Breast epithelium (tissue), 4 donors: ENCODE measurements around the gene KRTAP13-2. TPM values are rescaled to one million over a fixed set of nuclear protein-coding genes. Genes with fewer than 3 reads are reported as not detected.

Experiments used
- DNase-seq, 2 donors: peaks; one replicate each; pipeline ENCODE4 v3.0.0-alpha.2; 2019; ENCODE audit warnings: low spot score in 2 of 2
- H3K27ac ChIP-seq, 2 donors: fragments of 200-600 bp; sonication (generic) in 1 of 2; one replicate each; pipeline ENCODE4 v1.5.1; 2016 to 2019; ENCODE audit warnings: mild to moderate bottlenecking in 1 of 2
- H3K27me3 ChIP-seq, 2 donors: fragments of 200-600 bp; sonication (generic) in 1 of 2; one replicate each; pipeline versions ENCODE4 v1.5.1 to v1.6.0; 2017 to 2019; ENCODE audit warnings: control low read depth in 1 of 2, mild to moderate bottlenecking in 1 of 2
- H3K36me3 ChIP-seq: fragments of 200-600 bp; one replicate; pipeline ENCODE4 v1.5.1; 2019
- H3K4me1 ChIP-seq, 2 donors: fragments of 200-600 bp; sonication (generic); one replicate each; pipeline ENCODE4 v1.5.1; 2016 to 2019; ENCODE audit warnings: control low read depth in 1 of 2
- H3K4me3 ChIP-seq, 3 donors: fragments of 200-600 bp; sonication (generic); 1 replicate in 2 of 3; 2 replicates in 1 of 3; pipeline ENCODE4 v1.5.1; 2016 to 2019; ENCODE audit warnings: mild to moderate bottlenecking in 3 of 3, moderate library complexity in 2 of 3
- H3K9me3 ChIP-seq, 2 donors: fragments of 200-600 bp; sonication (generic) in 1 of 2; one replicate each; pipeline ENCODE4 v1.5.1; 2016 to 2019; ENCODE audit warnings: control low read depth in 1 of 2
- CTCF ChIP-seq, 3 donors: fragments of 450-650 bp; IDR thresholded peaks; one replicate each; pipeline ENCODE4 v1.5.1; 2016 to 2017; ENCODE audit warnings: antibody characterized with exemption in 3 of 3, mild to moderate bottlenecking in 3 of 3, moderate library complexity in 3 of 3
- POLR2A ChIP-seq: fragments of 450-650 bp; IDR thresholded peaks from one replicate; pipeline ENCODE4 v1.6.1; 2016; ENCODE audit warnings: antibody characterized with exemption, mild to moderate bottlenecking, moderate library complexity
- POLR2AphosphoS5 ChIP-seq, 3 donors: sonication (generic); formaldehyde crosslinking; IDR thresholded peaks; one replicate each; pipeline ENCODE4 v1.6.1; 2017; ENCODE audit warnings: antibody characterized with exemption in 3 of 3
- intact Hi-C: fragments of 100-400 bp; cut with DNase I; formaldehyde crosslinking; loops from one replicate; pipeline ENCODE4 v1.15.1; 2023; ENCODE audit warnings: low total_unique reads
- total RNA-seq, 3 donors: library from RNA; depleted of rRNA; stranded (reverse); fragments of >200 nt; gene quantifications; one replicate each; pipeline ENCODE4 v1.1.0, GENCODE V29; 2016

KRTAP13-2 gene
- total RNA-seq, 3 donors from 2014 or later: not detected

- TF ChIP-seq CTCF (IDR thresholded peaks at IDR 0.05) (no peak), POLR2A (no peak), POLR2AphosphoS5 (IDR thresholded peaks at IDR 0.05) (no peak)
- no peak for DNase-seq
- Histone ChIP-seq H3K27me3 (no peaks in the 10 kb centered on the region), H3K27ac (no peak overlapping the region), H3K4me3 (no peak overlapping the region), H3K4me1 (no peaks in the 10 kb centered on the region), H3K36me3 (no peaks in the 10 kb centered on the region), H3K9me3 (no peaks in the 10 kb centered on the region)
- intact Hi-C loops: no loop called here
These were observed 34.3 kb downstream of the KRTAP13-2 start for GRCh38 chr21:30337772-30338171.

- Histone ChIP-seq H3K27ac (no peak within 1 kb of the TSS), H3K36me3 (no peaks in the 10 kb centered on the region), H3K9me3 (no peaks in the 10 kb centered on the region), H3K4me1 (no peaks in the 10 kb centered on the region), H3K27me3 (no peaks in the 10 kb centered on the region), H3K4me3 (no peak within 1 kb of the TSS)
- intact Hi-C loops: no loop called here
- DNase-seq: no peak
- no peak for TF ChIP-seq POLR2A
- no peak for TF ChIP-seq CTCF (IDR thresholded peaks at IDR 0.05)
- TF ChIP-seq POLR2AphosphoS5 (IDR thresholded peaks at IDR 0.05): no peak
These were observed 34.8 kb downstream of the KRTAP13-2 start, which contains the start of gene KRTAP27-1 for GRCh38 chr21:30337276-30337744. TSS of gene KRTAP27-1 (minus strand) at chr21:30337694. CDS start at chr21:30337668, 26 bp downstream.

DNA sequence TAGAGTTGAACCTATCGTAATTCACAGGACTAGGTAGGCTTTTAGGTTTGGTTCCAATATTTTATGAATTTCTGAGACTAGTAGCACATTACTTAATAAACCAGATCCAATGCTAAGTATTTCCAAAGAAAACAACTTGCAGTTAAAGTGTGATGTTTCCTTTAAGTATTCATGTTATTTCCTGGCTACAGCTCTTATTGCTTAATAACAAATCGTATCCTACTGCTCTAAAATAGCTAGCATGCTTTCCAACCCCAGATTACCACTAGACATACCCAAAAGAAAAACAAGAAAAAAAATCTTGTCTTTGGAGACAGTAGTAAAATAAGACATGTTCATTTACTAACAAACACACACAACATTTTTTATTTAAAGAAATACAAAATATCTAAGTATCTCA, 35.5 kb downstream of the KRTAP13-2 start:
- Histone ChIP-seq H3K36me3 (no peaks in the 10 kb centered on the region), H3K4me1 (no peaks in the 10 kb centered on the region), H3K9me3 (no peaks in the 10 kb centered on the region), H3K27me3 (no peaks in the 10 kb centered on the region), H3K4me3 (no peak overlapping the region), H3K27ac (no peak overlapping the region)
- intact Hi-C loops: no loop called here
- DNase-seq: no peak
- TF ChIP-seq POLR2AphosphoS5 (IDR thresholded peaks at IDR 0.05) (no peak), CTCF (IDR thresholded peaks at IDR 0.05) (no peak), POLR2A (no peak)

- H3K27ac ChIP-seq: no peak overlapping the region
- no peaks in the 10 kb centered on the region for H3K4me1 ChIP-seq
- no peak for DNase-seq
These were observed 38.3 kb downstream of the KRTAP13-2 start for GRCh38 chr21:30333736-30334135.

GRCh38 chr21:30332681-30333080, 39.4 kb downstream of the KRTAP13-2 start:
- intact Hi-C loops: no loop called here
- no peaks in the 10 kb centered on the region for H3K27me3 ChIP-seq
- no peak for TF ChIP-seq POLR2AphosphoS5 (IDR thresholded peaks at IDR 0.05)
- no peak for TF ChIP-seq POLR2A
- no peak for TF ChIP-seq CTCF (IDR thresholded peaks at IDR 0.05)
- no peak overlapping the region for H3K4me3 ChIP-seq
- no peaks in the 10 kb centered on the region for H3K9me3 ChIP-seq
- no peak for DNase-seq
- no peak overlapping the region for H3K27ac ChIP-seq
- no peaks in the 10 kb centered on the region for H3K4me1 ChIP-seq
- H3K36me3 ChIP-seq: no peaks in the 10 kb centered on the region

More at GRCh38 chr21:30333736-30334135, 38.3 kb downstream of the KRTAP13-2 start:
- Histone ChIP-seq H3K36me3 (no peaks in the 10 kb centered on the region), H3K9me3 (no peaks in the 10 kb centered on the region), H3K4me3 (no peak overlapping the region), H3K27me3 (no peaks in the 10 kb centered on the region)
- TF ChIP-seq POLR2AphosphoS5 (IDR thresholded peaks at IDR 0.05) (no peak), CTCF (IDR thresholded peaks at IDR 0.05) (no peak), POLR2A (no peak)
- intact Hi-C loops: no loop called here
